Gastroesophageal sphincter (tissue), 4 donors: Measurements from ENCODE around the gene SLC1A3. TPM values are rescaled to one million over a fixed set of nuclear protein-coding genes. Genes with fewer than 3 reads are reported as not detected.

ENCODE experiments used
- ATAC-seq: fragments of 150-250 bp; one replicate; pipeline ENCODE4 v1.9.1; 2016; ENCODE audit warnings: mild to moderate bottlenecking, moderate library complexity
- H3K27ac ChIP-seq, 4 donors: fragments of 200-600 bp; sonication (generic) in 3 of 4; 1 replicate in 3 of 4; 2 replicates in 1 of 4; pipeline ENCODE4 v1.5.1; 2016 to 2019
- H3K27me3 ChIP-seq: fragments of 200-600 bp; sonication (generic); one replicate; pipeline ENCODE4 v1.5.1; 2019
- H3K36me3 ChIP-seq, 2 donors: fragments of 200-600 bp; sonication (generic); one replicate each; pipeline ENCODE4 v1.5.1; 2019; ENCODE audit warnings: control low read depth in 1 of 2
- H3K4me1 ChIP-seq, 3 donors: fragments of 200-600 bp; sonication (generic); 1 replicate in 2 of 3; 2 replicates in 1 of 3; pipeline ENCODE4 v1.5.1; 2016 to 2019; ENCODE audit warnings: control low read depth in 2 of 3
- H3K4me3 ChIP-seq, 2 donors: fragments of 200-600 bp; sonication (generic); one replicate each; pipeline ENCODE4 v1.5.1; 2019; ENCODE audit warnings: mild to moderate bottlenecking in 1 of 2, moderate library complexity in 1 of 2
- H3K9me3 ChIP-seq, 3 donors: fragments of 200-600 bp; sonication (generic); one replicate each; pipeline ENCODE4 v1.5.1; 2017 to 2019; ENCODE audit warnings: control low read depth in 2 of 3
- EP300 ChIP-seq: sonication (generic); formaldehyde crosslinking; IDR thresholded peaks from one replicate; pipeline ENCODE4 v1.6.1; 2017; ENCODE audit warnings: antibody characterized with exemption, mild to moderate bottlenecking
- POLR2A ChIP-seq, 2 donors: fragments of 450-650 bp; IDR thresholded peaks; one replicate each; pipeline ENCODE4 v1.6.1; 2017; ENCODE audit warnings: antibody characterized with exemption in 2 of 2, mild to moderate bottlenecking in 2 of 2, moderate library complexity in 1 of 2
- POLR2AphosphoS5 ChIP-seq: sonication (generic); formaldehyde crosslinking; IDR thresholded peaks from one replicate; pipeline ENCODE4 v1.6.1; 2017; ENCODE audit warnings: antibody characterized with exemption
- WGBS, 2 donors: methylation state at CpG; one replicate each; pipeline ENCODE4 v1.1.5; 2018; ENCODE audit warnings: low coverage in 1 of 2; 5-methylcytosine and 5-hydroxymethylcytosine counted together
- total RNA-seq, 4 donors: library from RNA; depleted of rRNA; stranded (reverse); fragments of >200 nt; gene quantifications; one replicate each; pipeline ENCODE4 v1.1.0, GENCODE V29; 2016
- TF ChIP-seq, protein P1 (sequence below), 4 experiments: fragments of 200-600 bp in 2 of 4; fragments of 450-650 bp in 2 of 4; sonication (generic) in 1 of 4; IDR thresholded peaks; one replicate each; pipeline ENCODE4 v1.5.1; 2017 to 2019; ENCODE audit warnings: antibody characterized with exemption in 4 of 4, mild to moderate bottlenecking in 2 of 4, moderate library complexity in 2 of 4

Gene SLC1A3
- total RNA-seq, 4 donors from 2014 or later: 8.9 to 24.6 (median 16.4) TPM

- Histone ChIP-seq H3K27me3 (no peaks in the 10 kb centered on the region), H3K27ac (peak overlapping the region in 1 of 4 donors; percentile 16), H3K36me3 (no peaks in the 10 kb centered on the region), H3K4me3 (no peak overlapping the region), H3K4me1 (peaks cover 0 to 21% (median 0%) of the 10 kb centered on the region in 3 donors), H3K9me3 (no peaks in the 10 kb centered on the region)
- WGBS, 2 donors: 23 to 30% methylated on average over 6 of the region's 6 CpGs
- ATAC-seq: no peak
- TF ChIP-seq POLR2A (IDR thresholded peaks at IDR 0.05): no peak
- no peak for TF ChIP-seq POLR2AphosphoS5
- TF ChIP-seq, protein P1, sequence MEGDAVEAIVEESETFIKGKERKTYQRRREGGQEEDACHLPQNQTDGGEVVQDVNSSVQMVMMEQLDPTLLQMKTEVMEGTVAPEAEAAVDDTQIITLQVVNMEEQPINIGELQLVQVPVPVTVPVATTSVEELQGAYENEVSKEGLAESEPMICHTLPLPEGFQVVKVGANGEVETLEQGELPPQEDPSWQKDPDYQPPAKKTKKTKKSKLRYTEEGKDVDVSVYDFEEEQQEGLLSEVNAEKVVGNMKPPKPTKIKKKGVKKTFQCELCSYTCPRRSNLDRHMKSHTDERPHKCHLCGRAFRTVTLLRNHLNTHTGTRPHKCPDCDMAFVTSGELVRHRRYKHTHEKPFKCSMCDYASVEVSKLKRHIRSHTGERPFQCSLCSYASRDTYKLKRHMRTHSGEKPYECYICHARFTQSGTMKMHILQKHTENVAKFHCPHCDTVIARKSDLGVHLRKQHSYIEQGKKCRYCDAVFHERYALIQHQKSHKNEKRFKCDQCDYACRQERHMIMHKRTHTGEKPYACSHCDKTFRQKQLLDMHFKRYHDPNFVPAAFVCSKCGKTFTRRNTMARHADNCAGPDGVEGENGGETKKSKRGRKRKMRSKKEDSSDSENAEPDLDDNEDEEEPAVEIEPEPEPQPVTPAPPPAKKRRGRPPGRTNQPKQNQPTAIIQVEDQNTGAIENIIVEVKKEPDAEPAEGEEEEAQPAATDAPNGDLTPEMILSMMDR (IDR thresholded peaks at IDR 0.05): no peak
Measured at GRCh38 chr5:36600917-36601527, 5.4 kb upstream of the SLC1A3 start.

- ATAC-seq: no peak
- TF ChIP-seq, protein P1 (IDR thresholded peaks at IDR 0.05): no peak
- TF ChIP-seq POLR2A (IDR thresholded peaks at IDR 0.05) (no peak), POLR2AphosphoS5 (no peak), EP300 (no peak)
- whole genome bisulfite sequencing, 2 donors: 68 to 71% methylated on average over 3 to 4 of the region's 5 CpGs
Measured at GRCh38 chr5:36602704-36603321, 3.6 kb upstream of the SLC1A3 start.

GRCh38 chr5:36605241-36605640, 1.2 kb upstream of the SLC1A3 start:
- no peak overlapping the region for H3K4me3 ChIP-seq
- no peak for ATAC-seq
- H3K27ac ChIP-seq: no peak overlapping the region
- no peaks in the 10 kb centered on the region for H3K9me3 ChIP-seq
- peaks cover 0 to 42% (median 0%) of the 10 kb centered on the region in 3 donors for H3K4me1 ChIP-seq
- no peak for TF ChIP-seq POLR2AphosphoS5
- TF ChIP-seq, protein P1 (IDR thresholded peaks at IDR 0.05): no peak
- TF ChIP-seq POLR2A (IDR thresholded peaks at IDR 0.05): no peak
- H3K36me3 ChIP-seq: no peaks in the 10 kb centered on the region
- no peaks in the 10 kb centered on the region for H3K27me3 ChIP-seq

More at GRCh38 chr5:36602704-36603321, 3.6 kb upstream of the SLC1A3 start:
- no peak overlapping the region for H3K27ac ChIP-seq
- H3K36me3 ChIP-seq: no peaks in the 10 kb centered on the region
- H3K9me3 ChIP-seq: no peaks in the 10 kb centered on the region
- no peaks in the 10 kb centered on the region for H3K27me3 ChIP-seq
- H3K4me3 ChIP-seq: no peak overlapping the region
- peaks cover 0 to 35% (median 0%) of the 10 kb centered on the region in 3 donors for H3K4me1 ChIP-seq

- H3K27me3 ChIP-seq: no peaks in the 10 kb centered on the region
- H3K9me3 ChIP-seq: no peaks in the 10 kb centered on the region
- 0 to 3% methylated on average over 8 to 11 of the region's 11 CpGs for WGBS, 2 donors
- peak overlapping the region in 3 of 4 donors; percentile 52 to 73 (median 63) for H3K27ac ChIP-seq
- no peak for TF ChIP-seq EP300
- TF ChIP-seq POLR2A (IDR thresholded peaks at IDR 0.05): no peak
- TF ChIP-seq, protein P1 (IDR thresholded peaks at IDR 0.05): no peak
- no peak for TF ChIP-seq POLR2AphosphoS5
- peaks cover 0 to 36% (median 0%) of the 10 kb centered on the region in 3 donors for H3K4me1 ChIP-seq
- peak overlapping the region; percentile 60 to 98 for H3K4me3 ChIP-seq
- no peaks in the 10 kb centered on the region for H3K36me3 ChIP-seq
- peak; percentile 42 for ATAC-seq
Measured at GRCh38 chr5:36606036-36606427, 374 bp upstream of the SLC1A3 start.

DNA sequence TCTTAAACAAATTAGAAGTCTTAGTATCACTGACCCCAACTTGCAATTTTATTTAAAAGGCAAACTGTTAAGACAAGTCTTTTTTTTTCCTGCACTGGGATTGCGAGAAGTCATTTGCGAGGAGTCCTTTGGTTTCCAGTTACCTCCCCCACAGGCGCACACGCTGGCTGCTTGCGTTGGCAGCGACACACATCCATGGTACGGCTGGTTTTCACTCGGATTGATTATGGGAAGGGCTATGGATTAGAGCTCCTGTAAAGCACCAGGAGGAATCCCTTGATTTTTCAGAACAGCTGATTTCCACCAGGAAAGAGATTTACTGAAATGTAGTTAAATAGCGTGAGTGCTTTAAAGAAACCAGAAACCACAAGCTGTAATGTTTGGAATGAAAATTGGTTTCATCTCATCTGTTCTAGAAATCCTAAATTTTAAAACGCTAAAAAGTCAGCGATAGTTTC, 737 bp downstream of the SLC1A3 start:
- ATAC-seq: no peak
- WGBS, 2 donors: 3 to 4% methylated on average over 11 of the region's 11 CpGs
- Histone ChIP-seq H3K27ac (peak overlapping the region in 3 of 4 donors; percentile 27 to 73 (median 63)), H3K36me3 (no peaks in the 10 kb centered on the region), H3K9me3 (no peaks in the 10 kb centered on the region), H3K27me3 (no peaks in the 10 kb centered on the region), H3K4me1 (peaks cover 0 to 26% (median 0%) of the 10 kb centered on the region in 3 donors), H3K4me3 (peak overlapping the region; percentile 60 to 98)
- no peak for TF ChIP-seq POLR2AphosphoS5
- no peak for TF ChIP-seq POLR2A (IDR thresholded peaks at IDR 0.05)
- TF ChIP-seq EP300: no peak
- TF ChIP-seq, protein P1 (IDR thresholded peaks at IDR 0.05): no peak
